Kidney epithelial cell (primary cell): ENCODE measurements around the gene OPRL1. TPM values are rescaled to one million over a fixed set of nuclear protein-coding genes. Genes with fewer than 3 reads are reported as not detected.

ENCODE experiments used
- DNase-seq: peaks from one replicate; pipeline ENCODE4 v3.0.0-alpha.2; 2010; ENCODE audit warnings: low read depth
- H3K27me3 ChIP-seq: 2 replicates; pipeline ENCODE4 v1.6.0; 2011; ENCODE audit warnings: low read length; ENCODE audit not compliant: control insufficient read depth, insufficient read depth
- H3K36me3 ChIP-seq: 2 replicates; pipeline ENCODE4 v1.5.1; 2011; ENCODE audit warnings: low read length; ENCODE audit not compliant: control insufficient read depth, insufficient read depth
- H3K4me3 ChIP-seq: 2 replicates; pipeline ENCODE4 v1.5.1; 2011; ENCODE audit warnings: low read depth, mild to moderate bottlenecking, control low read depth, low read length
- CTCF ChIP-seq: IDR thresholded peaks from 2 replicates; pipeline ENCODE4 v1.5.1; 2011; ENCODE audit warnings: mild to moderate bottlenecking, moderate library complexity, low read length, control low read depth, inconsistent platforms; ENCODE audit not compliant: insufficient read depth, poor library complexity, severe bottlenecking
- total RNA-seq: library from RNA; depleted of rRNA; stranded (reverse); fragments of >200 nt; gene quantifications from 2 replicates; pipeline ENCODE4 v1.2.3, GENCODE V29; 2015

OPRL1 gene
- total RNA-seq, 1 donor from 2014 or later: 0.21 TPM

- TF ChIP-seq CTCF: no peak
- Histone ChIP-seq H3K36me3 (no peaks in the 10 kb centered on the region), H3K4me3 (no peak overlapping the region), H3K27me3 (peaks cover 2% of the 10 kb centered on the region)
- no peak for DNase-seq
Measured at GRCh38 chr20:64076061-64076997, 3.6 kb upstream of the OPRL1 start.

GRCh38 chr20:64077094-64077493 is 2.8 kb upstream of the OPRL1 start:
- DNase-seq: no peak
- H3K4me3 ChIP-seq: no peak overlapping the region
- peaks cover 3% of the 10 kb centered on the region for H3K27me3 ChIP-seq
- H3K36me3 ChIP-seq: no peaks in the 10 kb centered on the region
- no peak for TF ChIP-seq CTCF

GRCh38 chr20:64077541-64077875 is 2.4 kb upstream of the OPRL1 start:
- no peak overlapping the region for H3K4me3 ChIP-seq
- H3K36me3 ChIP-seq: no peaks in the 10 kb centered on the region
- no peak for DNase-seq
- H3K27me3 ChIP-seq: peaks cover 6% of the 10 kb centered on the region
- TF ChIP-seq CTCF: no peak

- no peak for DNase-seq
- H3K27me3 ChIP-seq: peaks cover 11% of the 10 kb centered on the region
- H3K36me3 ChIP-seq: no peaks in the 10 kb centered on the region
- no peak for TF ChIP-seq CTCF
- H3K4me3 ChIP-seq: no peak overlapping the region
Measured at GRCh38 chr20:64077876-64078551, 1.9 kb upstream of the OPRL1 start.

GRCh38 chr20:64078934-64079272 is 979 bp upstream of the OPRL1 start:
- DNase-seq: no peak
- Histone ChIP-seq H3K27me3 (peaks cover 19% of the 10 kb centered on the region), H3K4me3 (peak overlapping the region; percentile 56), H3K36me3 (no peaks in the 10 kb centered on the region)
- no peak for TF ChIP-seq CTCF
